DMS 273 (cell line): ENCODE results near the gene ZNF529.

Source experiments
- DNase-seq: peaks from one replicate; lab custom pipeline; 2025; ENCODE audit not compliant: unreplicated experiment; lab: John Stamatoyannopoulos, UW

ZNF529 gene

DNA sequence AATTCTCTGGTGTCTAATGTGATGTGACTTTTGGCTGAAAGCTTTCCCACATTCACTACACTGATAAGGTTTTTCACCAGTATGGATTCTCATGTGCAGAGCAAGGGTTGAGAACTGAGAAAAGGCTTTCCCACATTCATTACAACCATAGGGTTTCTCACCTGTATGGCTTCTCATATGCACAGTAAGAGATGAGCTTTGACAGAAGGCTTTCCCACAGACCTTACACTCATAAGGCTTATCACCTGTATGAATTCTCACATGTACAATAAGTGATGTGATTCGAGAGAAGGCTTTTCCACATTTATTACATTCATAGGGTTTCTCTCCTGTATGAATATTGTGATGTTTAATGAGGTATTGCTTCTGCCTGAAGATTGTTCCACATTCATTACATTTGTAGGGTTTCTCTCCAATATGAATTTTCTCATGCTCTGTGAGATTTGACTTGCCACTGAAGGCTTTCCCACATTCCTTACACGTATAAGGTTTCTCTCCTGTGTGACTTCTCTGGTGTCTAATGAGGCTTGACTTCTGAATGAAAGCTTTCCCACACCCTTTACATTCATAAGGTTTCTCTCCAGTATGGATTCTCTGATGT, 59.0 kb downstream of the ZNF529 start:
- no peak for DNase-seq

DNA sequence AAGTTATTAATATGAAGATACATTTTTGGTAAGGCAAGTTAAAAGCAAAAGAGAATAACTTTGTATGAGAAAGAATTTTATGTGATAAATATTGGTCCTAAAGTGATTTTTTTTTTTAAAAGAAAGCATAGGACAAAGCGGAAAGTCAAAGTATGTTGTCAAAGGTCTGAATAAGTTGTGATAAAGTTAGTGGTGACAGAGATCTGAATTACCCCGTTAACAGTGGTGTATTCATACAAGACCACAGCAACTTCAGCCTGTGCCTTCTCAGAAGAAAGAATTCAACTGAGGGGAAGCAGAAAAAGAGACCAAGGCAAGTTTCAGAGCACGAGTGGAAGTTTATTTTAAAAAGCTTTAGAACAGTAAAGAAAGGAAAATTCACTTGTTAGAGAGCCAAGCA, 64.8 kb downstream of the ZNF529 start:
- DNase-seq, result no peak

DNA sequence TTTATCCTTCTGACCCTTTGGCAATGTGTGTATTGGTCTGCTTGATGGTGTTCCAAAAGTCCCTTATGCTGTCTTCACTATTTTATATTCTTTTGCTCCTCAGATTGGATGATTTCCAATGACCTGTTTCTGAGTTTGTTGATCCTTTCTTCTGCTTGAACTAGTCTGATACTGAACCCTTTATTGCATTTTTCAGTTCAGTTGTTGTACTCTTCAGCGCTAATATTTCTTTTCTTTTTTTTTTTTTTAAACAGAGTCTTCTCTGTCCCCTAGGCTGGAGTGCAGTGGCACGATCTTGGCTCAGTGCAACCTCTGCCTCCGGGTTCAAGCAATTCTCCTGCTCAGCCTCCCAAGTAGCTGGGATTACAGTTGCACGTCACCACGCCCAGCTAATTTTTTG, 71.1 kb downstream of the ZNF529 start:
- no peak for DNase-seq

DNA sequence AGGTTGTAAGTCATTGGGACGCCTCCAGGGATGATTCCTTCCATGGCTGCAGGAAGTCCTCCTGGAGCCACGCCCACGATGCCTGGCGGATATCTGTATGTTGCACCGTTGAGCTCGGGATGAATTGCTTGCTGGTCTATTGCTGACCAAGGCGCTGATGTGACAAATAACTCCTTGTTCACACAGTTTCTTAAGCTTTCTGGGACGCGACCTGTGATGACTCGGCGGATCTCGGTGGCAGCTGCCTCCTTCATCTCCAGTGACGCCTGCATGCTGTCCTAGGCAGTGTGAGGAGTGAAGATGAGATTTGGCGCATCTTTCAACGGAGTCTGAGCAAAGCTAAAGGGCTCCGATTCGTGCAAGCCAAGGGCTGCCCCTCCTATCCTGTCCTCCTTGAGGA, 76.1 kb downstream of the ZNF529 start:
- no peak for DNase-seq
